CD14-positive monocyte (primary cell): ENCODE data around the gene COL4A2. TPM values are rescaled to one million over a fixed set of nuclear protein-coding genes. Genes with fewer than 3 reads are reported as not detected.

Experiments used
- DNase-seq, 3 donors: peaks; one replicate each; pipeline ENCODE4 v3.0.0-alpha.2; 2011 to 2022
- H2AFZ ChIP-seq: 2 replicates; pipeline ENCODE4 v1.6.0; 2012; ENCODE audit warnings: mild to moderate bottlenecking, low read depth, low read length, inconsistent platforms; ENCODE audit not compliant: insufficient read depth, poor library complexity, severe bottlenecking
- H3K27ac ChIP-seq, 2 donors: 1 replicate in 1 of 2; 2 replicates in 1 of 2; pipeline ENCODE4 v1.5.1; 2012 to 2013; ENCODE audit warnings: low read length in 2 of 2, control low read depth in 1 of 2, inconsistent platforms in 1 of 2, low read depth in 1 of 2, mild to moderate bottlenecking in 1 of 2
- H3K27me3 ChIP-seq, 2 donors: one replicate each; pipeline versions ENCODE4 v1.6.0 to v1.6.1; 2011 to 2013; ENCODE audit warnings: low read length in 2 of 2; ENCODE audit not compliant: control insufficient read depth in 2 of 2, insufficient read depth in 2 of 2
- H3K36me3 ChIP-seq, 2 donors: replicated peaks in 1 of 2; 1 replicate in 1 of 2; 2 replicates in 1 of 2; pipeline versions ENCODE4 v1.5.1 to v1.6.1; 2012 to 2013; ENCODE audit warnings: low read length in 2 of 2, control low read depth in 1 of 2, inconsistent platforms in 1 of 2, mild to moderate bottlenecking in 1 of 2; ENCODE audit not compliant: insufficient read depth in 2 of 2, control insufficient read depth in 1 of 2
- H3K4me1 ChIP-seq, 2 donors: 1 replicate in 1 of 2; 2 replicates in 1 of 2; pipeline versions ENCODE4 v1.5.1 to v1.6.1; 2012 to 2013; ENCODE audit warnings: low read length in 2 of 2, control low read depth in 1 of 2, inconsistent platforms in 1 of 2, mild to moderate bottlenecking in 1 of 2, moderate library complexity in 1 of 2; ENCODE audit not compliant: insufficient read depth in 2 of 2, control insufficient read depth in 1 of 2
- H3K4me2 ChIP-seq: replicated peaks from 2 replicates; pipeline ENCODE3; 2012; ENCODE audit warnings: low read length, moderate library complexity, mild to moderate bottlenecking; ENCODE audit not compliant: poor library complexity, severe bottlenecking; ENCODE audit errors: extremely low read depth
- H3K4me3 ChIP-seq, 3 experiments: fragments of 200-600 bp in 1 of 3; sonication (generic) in 1 of 3; replicated peaks in 1 of 3; 1 replicate in 2 of 3; 2 replicates in 1 of 3; pipeline ENCODE4 v1.5.1; 2011 to 2013; ENCODE audit warnings: low read length in 3 of 3, mild to moderate bottlenecking in 3 of 3, control low read depth in 2 of 3, low read depth in 2 of 3, inconsistent platforms in 1 of 3, moderate library complexity in 1 of 3
- H3K79me2 ChIP-seq: 2 replicates; pipeline ENCODE4 v1.6.0; 2012; ENCODE audit warnings: mild to moderate bottlenecking, control low read depth, inconsistent platforms, low read length, moderate library complexity; ENCODE audit not compliant: insufficient read depth
- H3K9ac ChIP-seq: 2 replicates; pipeline ENCODE4 v1.6.0; 2017; ENCODE audit warnings: low read length, mild to moderate bottlenecking; ENCODE audit not compliant: insufficient read depth, poor library complexity, severe bottlenecking
- H3K9me3 ChIP-seq, 2 donors: replicated peaks in 1 of 2; 1 replicate in 1 of 2; 2 replicates in 1 of 2; pipeline versions ENCODE4 v1.5.1 to v1.6.1; 2012 to 2013; ENCODE audit warnings: low read length in 2 of 2, control low read depth in 1 of 2; ENCODE audit not compliant: control insufficient read depth in 1 of 2, insufficient read depth in 1 of 2
- H4K20me1 ChIP-seq: 2 replicates; pipeline ENCODE4 v1.6.0; 2012; ENCODE audit warnings: mild to moderate bottlenecking, low read length, control low read depth, moderate library complexity; ENCODE audit not compliant: insufficient read depth
- H3K27ac Mint-ChIP-seq, 7 donors: one replicate each; pipeline ENCODE4 v1.8.0; 2020; ENCODE audit warnings: mild to moderate bottlenecking in 7 of 7, mixed read lengths in 7 of 7, moderate library complexity in 6 of 7, inconsistent platforms in 2 of 7
- H3K27me3 Mint-ChIP-seq, 3 donors: one replicate each; pipeline ENCODE4 v1.8.0; 2021 to 2022; ENCODE audit warnings: low read depth in 3 of 3, mild to moderate bottlenecking in 3 of 3, mixed read lengths in 3 of 3, moderate library complexity in 3 of 3, inconsistent platforms in 1 of 3
- H3K36me3 Mint-ChIP-seq, 2 donors: one replicate each; pipeline ENCODE4 v1.8.0; 2020; ENCODE audit warnings: mixed read lengths in 2 of 2, inconsistent platforms in 1 of 2, mild to moderate bottlenecking in 1 of 2
- H3K4me1 Mint-ChIP-seq: one replicate; pipeline ENCODE4 v1.8.0; 2020; ENCODE audit warnings: mild to moderate bottlenecking, mixed read lengths
- H3K4me3 Mint-ChIP-seq, 2 donors: one replicate each; pipeline ENCODE4 v1.8.0; 2020; ENCODE audit warnings: mild to moderate bottlenecking in 2 of 2, mixed read lengths in 2 of 2, moderate library complexity in 1 of 2
- H3K9me3 Mint-ChIP-seq, 7 donors: one replicate each; pipeline ENCODE4 v1.8.0; 2020 to 2022; ENCODE audit warnings: mixed read lengths in 7 of 7, mild to moderate bottlenecking in 6 of 7, moderate library complexity in 6 of 7, inconsistent platforms in 2 of 7
- CTCF ChIP-seq: fragments of 200-600 bp; IDR thresholded peaks from one replicate; pipeline ENCODE4 v1.8.0; 2022; ENCODE audit warnings: antibody characterized with exemption, mild to moderate bottlenecking
- WGBS: methylation state at CpG from one replicate; pipeline ENCODE4 v1.1.5; 2013; ENCODE audit warnings: missing lambda C conversion rate; ENCODE audit not compliant: insufficient coverage; 5-methylcytosine and 5-hydroxymethylcytosine counted together
- intact Hi-C, 2 donors: fragments of 100-400 bp; cut with micrococcal nuclease; formaldehyde crosslinking; loops; one replicate each; pipeline versions ENCODE4 v1.15.0 to v1.15.1; 2023
- polyA plus RNA-seq, 3 donors: library from polyadenylated mRNA; depleted of rRNA in 1 of 3; unstranded in 2 of 3; stranded (reverse) in 1 of 3; fragments of 300-500 nt in 2 of 3; fragments of >200 nt in 1 of 3; fragmentation: Illumina TruSeq in 2 of 3; gene quantifications; 1 replicate in 2 of 3; 2 replicates in 1 of 3; pipeline ENCODE4 v1.2.3, GENCODE V29; 2012 to 2021

Gene COL4A2
- polyA plus RNA-seq, 3 donors: not detected

- TF ChIP-seq CTCF: no peak
- Histone ChIP-seq H4K20me1 (no peaks in the 10 kb centered on the region), H3K9me3 (no peaks in the 10 kb centered on the region), H3K36me3 (no peaks in the 10 kb centered on the region), H3K27ac (no peak overlapping the region), H3K4me2 (no peak overlapping the region), H3K79me2 (no peaks in the 10 kb centered on the region), H2AFZ (no peak overlapping the region), H3K4me1 (no peaks in the 10 kb centered on the region), H3K9ac (no peak overlapping the region), H3K4me3 (no peak overlapping the region), H3K27me3 (no peaks in the 10 kb centered on the region)
- Mint-ChIP-seq H3K27me3 (peaks cover 0 to 2% (median 0%) of the 10 kb centered on the region in 3 donors), H3K4me1 (no peaks in the 10 kb centered on the region), H3K9me3 (peaks cover 0 to 3% (median 2%) of the 10 kb centered on the region in 7 donors), H3K27ac (peak overlapping the region in 1 of 7 donors; percentile 52), H3K36me3 (no peaks in the 10 kb centered on the region), H3K4me3 (no peak overlapping the region)
- WGBS: 94% methylated on average over 25 of the region's 30 CpGs
- intact Hi-C loops: no loop called here
- DNase-seq: no peak
Measured at GRCh38 chr13:110492679-110493593, 185.9 kb downstream of the COL4A2 start.

- Mint-ChIP-seq H3K27ac (no peak overlapping the region), H3K36me3 (no peaks in the 10 kb centered on the region), H3K4me1 (no peaks in the 10 kb centered on the region), H3K9me3 (peaks cover 0 to 3% (median 2%) of the 10 kb centered on the region in 7 donors), H3K27me3 (peaks cover 0 to 2% (median 0%) of the 10 kb centered on the region in 3 donors), H3K4me3 (no peak overlapping the region)
- intact Hi-C loops: no loop called here
- Histone ChIP-seq H3K4me1 (no peaks in the 10 kb centered on the region), H2AFZ (no peak overlapping the region), H3K4me3 (no peak overlapping the region), H3K4me2 (no peak overlapping the region), H3K9me3 (peaks cover 0 to under 1% of the 10 kb centered on the region in 2 donors), H3K27me3 (no peaks in the 10 kb centered on the region), H3K27ac (no peak overlapping the region), H3K9ac (no peak overlapping the region), H3K36me3 (no peaks in the 10 kb centered on the region), H3K79me2 (no peaks in the 10 kb centered on the region), H4K20me1 (no peaks in the 10 kb centered on the region)
- DNase-seq: no peak
- no peak for TF ChIP-seq CTCF
- 94% methylated on average over 7 of the region's 9 CpGs for WGBS
Measured at GRCh38 chr13:110493613-110494012, 186.5 kb downstream of the COL4A2 start.
